HPDE6-E6E7 (cell line): ENCODE measurements around the gene CMKLR1.

Source experiments
- DNase-seq: peaks from one replicate; pipeline ENCODE4 v3.0.0; 2011; ENCODE audit warnings: missing footprints; ENCODE audit errors: extremely low spot score

Gene CMKLR1

DNA sequence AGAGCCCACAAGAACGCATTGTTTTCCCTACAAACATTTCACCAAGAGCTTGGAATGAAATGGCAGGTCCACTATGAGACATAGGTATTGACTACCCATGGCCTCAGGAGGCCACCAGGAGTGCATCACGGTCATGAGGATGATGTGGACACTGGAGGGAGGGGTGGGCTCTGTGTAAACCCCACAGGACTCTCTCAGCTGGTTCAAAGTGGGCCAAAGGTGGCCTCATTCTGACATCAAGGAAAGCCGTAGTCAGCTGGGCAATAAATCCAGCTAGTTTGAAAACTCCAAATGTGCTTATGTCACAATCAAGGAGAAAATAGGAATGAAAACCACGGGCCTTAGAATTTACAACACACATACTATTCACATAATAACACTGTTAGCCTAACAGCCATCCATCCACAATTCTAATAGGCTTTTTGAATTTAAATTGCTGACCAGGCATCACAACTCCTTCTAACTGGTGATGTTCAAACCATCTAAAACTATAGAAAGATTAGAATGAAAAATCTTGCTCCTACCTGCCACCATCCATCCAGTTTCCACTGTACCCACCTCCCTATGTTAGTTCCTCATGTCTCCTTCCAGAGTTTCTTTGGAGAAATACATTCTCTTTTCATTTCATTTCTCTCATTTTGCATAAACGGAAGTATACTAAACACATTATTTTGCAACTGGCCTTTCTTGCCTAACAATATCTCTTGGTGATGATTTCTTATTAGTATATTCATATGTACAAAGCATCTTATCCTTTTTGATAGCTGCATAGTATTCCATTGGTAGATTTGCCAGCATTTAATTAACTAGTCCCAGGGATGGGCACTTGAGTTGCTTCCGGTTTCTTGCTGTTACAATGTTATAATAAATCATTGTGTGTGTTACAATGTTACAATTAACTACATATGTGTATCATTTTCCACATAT, 21.5 kb downstream of the CMKLR1 start:
- no peak for DNase-seq

DNA sequence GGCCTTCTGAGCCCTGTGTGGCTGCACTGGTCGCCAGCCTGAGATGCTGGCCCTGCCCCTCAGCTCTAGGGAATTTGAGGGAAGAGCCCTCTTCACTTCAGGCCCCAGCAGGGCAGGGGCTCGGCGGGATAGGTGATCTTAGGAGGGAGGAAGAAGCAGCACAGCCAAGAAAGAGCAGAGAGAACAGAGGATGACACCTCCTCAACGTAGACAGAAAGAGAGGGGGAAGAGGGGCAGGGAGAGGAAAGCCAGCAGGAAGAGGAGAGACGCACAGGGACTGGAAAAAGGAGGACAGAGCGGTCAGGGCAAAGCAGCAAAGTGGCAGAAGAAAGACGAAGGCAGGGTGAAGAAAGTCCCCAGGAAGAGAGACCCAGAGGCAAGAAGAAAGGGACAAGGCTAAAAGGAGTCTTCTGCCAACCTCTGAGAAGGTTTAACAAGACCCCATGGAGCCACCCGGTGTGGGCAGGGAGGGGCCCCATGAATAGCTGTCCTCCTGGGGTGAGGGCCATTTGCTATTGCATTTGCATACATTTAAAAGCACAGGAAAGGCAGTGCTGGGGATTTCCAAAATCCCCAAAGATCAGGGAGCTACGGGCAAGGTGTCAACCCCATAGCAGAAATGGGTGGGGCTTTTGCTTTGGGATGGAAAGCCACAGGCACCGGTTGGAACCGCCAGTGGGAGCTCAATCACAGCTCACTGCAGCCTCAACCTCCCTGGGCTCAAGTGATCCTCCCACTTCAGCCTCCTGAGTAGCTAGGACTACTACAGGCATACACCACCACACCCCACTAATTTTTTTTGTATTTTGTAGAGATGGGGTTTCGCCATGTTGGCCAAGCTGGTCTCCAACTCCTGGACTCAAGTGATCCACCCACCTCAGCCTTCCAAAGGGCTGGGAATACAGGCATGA, 22.7 kb downstream of the CMKLR1 start:
- DNase-seq: no peak

DNA sequence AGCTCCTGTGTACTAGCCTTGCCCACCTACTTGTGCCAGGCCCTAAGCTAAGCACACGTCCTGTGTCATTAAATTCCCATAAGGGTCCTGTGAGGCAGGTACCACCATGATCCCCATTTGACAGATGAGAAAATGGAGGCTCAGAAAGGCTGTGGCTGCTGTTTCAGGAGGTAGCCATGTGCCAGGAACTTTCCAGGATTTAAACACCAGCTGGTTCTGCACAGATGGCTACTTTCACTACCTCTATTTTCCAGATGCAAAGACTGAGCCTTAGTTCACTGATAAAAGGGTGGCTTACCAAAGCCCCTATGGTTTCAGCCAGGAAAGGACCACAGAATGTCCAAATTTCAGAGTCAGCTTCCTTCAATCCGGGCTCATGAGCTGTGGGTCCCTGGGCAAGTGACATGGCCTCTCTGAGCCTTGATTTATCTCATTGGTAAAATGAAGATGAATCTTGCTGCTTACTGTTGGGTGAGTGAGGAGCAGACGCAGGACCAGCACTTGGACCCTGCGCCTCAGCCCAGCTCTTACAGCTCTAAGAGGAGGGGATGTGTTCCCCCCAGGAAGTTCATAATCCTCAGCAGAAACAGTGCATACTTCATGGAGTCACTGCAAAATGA, 23.5 kb downstream of the CMKLR1 start:
- DNase-seq: no peak

DNA sequence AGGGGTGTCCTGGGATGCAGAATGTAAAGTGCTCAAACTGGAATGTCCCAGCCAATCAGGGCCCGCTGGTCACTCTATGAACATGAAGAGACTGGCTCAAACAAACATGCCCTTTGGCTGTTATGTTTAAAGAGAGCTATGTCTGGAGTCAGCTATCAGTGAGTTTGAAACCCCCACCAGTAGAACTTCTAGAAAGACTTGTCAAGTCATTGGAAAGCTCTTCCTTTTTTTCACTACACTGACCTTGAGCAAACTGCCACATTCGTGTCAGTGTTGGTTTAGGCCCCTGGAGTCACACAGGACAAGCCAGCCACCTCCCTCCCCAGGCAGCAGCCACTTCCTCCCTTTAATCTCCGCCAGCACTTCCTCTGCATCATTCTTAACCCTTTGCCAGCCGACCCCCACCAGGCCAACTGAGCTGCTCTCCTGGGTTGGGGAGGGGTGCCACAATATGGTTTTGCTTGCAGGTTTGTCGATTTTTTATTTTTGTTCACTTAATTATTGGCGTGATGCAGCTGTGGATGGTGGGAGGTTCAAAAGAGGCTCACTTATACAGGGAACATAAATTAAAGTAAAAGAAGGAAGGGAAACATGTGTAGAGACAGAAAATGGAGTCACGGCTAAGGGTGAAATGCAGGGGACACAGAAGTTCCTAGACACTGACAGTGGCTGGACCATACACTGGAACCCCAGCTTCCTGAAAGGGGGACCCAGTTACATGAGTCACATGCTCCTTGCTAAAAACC, 25.3 kb downstream of the CMKLR1 start:
- no peak for DNase-seq

DNA sequence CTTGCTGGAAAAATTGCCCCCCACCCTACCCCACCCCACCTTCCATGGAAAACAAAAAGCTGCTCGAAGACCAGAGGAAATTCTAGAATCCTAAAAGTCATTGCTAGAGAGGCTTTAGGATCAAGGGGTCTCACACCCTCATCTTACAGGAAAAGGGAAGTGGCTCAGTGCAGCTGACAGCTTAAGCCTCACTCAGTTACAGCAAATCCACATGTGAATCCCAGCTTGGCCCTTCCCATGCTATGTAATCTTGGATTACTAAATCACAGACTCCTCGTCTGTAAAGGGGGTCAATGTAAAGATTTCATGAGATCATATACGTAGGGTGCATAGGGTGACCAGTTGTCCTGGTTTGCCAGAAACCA, 25.9 kb downstream of the CMKLR1 start:
- no peak for DNase-seq

DNA sequence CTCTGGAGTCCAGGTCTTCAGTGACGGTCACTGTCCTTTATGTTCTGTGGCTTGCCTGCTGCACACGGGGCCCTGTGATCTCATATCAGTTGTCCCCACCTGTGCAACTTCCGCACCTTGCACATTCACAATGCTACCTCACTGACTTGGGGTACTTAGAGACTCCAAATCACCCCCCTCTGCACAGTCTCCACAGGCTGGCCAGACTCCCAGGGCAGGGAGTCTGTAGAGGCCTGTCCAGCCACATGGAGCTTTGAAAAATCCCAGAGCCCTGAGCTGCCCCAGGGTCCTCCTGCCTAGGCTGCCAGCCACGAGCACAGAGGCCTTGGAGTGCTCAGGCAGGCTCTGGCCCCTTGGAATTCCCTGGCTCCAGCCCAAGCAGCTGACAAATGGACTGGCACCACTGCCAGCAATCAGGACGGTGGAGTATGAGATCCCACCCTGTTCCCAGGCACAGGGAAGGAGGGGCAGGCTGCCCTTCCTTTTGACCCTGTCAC, 26.4 kb downstream of the CMKLR1 start:
- no peak for DNase-seq

DNA sequence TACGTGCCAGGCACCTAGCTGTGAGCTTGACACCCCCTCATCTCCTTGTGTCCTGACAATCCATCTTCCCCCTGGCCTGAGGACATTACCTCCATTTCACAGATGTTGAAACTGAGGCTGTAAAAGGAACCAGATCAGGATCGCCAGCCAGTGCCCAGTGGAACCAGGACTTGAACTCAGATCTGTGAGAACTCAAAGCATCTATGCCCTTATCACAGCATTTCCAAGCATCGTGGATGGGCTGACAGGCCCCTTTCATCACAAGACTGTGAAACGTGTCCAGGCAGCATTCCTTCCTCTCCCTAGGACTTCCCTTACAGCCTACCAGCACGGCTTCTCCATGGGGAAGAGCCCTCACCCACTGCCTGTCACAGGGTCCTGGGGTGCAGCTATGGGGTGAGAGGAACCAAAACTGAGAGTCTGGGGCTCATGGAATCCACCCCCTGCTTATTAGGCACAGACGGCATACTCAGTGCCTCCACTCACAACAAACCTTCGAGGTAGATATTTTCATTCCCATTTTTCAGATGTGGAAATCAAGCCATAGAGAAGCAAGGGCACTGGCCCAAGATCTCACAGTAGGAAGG, 26.9 kb downstream of the CMKLR1 start:
- DNase-seq: no peak

DNA sequence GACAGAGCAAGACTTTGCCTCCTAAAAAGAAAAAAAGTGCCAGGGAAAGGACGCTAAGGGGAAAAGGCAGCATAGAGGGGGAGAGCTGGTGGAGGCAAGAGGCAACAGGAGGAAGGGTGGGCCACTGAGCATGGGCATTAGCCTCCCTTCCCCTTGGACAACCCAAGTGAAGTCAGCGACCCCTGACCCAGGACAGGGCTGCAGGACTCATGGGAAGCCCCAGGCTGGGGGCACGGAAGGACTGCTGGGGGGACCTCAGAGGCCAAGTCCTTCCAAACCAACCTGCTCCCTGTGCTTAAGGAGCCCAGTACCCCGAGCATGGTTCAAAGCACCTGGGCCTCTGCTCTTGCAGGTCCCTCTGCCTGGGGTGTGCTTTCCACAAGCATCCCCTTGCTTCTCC, 27.5 kb downstream of the CMKLR1 start:
- DNase-seq: no peak

DNA sequence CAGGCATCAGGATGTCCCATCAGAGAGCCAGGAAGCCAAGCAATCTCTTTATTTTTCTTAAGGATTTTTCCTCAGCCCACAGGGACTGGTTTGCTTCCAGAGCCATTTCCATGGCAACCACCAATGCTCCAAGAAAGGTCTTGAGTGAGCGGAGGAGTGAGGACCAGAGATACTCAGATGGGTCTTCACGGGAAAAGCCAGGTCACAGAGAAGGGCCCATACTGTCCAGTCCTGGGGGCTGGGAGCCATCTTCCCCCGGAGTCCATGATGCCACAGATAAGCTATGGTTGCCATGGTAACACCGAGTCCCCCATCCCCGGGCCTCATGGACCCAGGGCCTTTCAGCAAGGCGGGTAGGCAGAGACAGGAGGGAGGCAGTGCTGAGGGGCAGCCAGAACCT, 28.6 kb downstream of the CMKLR1 start:
- DNase-seq: no peak

DNA sequence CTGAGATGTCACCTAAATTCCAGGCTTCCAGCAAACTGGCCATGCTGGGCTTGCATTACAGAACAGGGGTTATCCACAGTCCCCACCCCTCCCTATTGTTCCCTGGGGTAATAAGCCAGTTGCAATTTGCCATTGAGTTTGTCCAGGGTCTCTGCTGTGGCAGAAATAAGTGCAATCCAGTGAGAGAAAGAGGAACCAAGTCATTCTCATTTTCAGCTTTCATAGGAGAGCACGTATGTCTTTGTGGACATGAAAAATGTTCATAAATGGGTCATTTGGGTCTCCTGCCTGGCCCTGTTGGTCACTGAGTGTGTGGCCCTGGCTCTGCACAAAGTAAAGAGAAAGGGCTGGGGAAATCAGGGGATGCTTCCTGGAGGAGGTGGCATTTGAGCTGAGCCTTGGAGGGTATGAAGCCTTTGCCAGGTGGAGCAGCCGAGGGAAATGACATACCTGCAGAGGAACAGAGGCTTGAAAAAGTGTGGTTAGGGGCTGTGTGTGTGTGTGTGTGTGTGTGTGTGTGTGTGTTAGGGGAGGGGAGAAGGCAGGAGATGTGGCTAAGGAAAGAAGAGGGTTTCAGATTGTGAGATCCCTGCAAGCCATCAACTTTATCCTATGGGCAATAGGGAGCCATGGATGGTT, 29.3 kb downstream of the CMKLR1 start:
- DNase-seq: no peak

DNA sequence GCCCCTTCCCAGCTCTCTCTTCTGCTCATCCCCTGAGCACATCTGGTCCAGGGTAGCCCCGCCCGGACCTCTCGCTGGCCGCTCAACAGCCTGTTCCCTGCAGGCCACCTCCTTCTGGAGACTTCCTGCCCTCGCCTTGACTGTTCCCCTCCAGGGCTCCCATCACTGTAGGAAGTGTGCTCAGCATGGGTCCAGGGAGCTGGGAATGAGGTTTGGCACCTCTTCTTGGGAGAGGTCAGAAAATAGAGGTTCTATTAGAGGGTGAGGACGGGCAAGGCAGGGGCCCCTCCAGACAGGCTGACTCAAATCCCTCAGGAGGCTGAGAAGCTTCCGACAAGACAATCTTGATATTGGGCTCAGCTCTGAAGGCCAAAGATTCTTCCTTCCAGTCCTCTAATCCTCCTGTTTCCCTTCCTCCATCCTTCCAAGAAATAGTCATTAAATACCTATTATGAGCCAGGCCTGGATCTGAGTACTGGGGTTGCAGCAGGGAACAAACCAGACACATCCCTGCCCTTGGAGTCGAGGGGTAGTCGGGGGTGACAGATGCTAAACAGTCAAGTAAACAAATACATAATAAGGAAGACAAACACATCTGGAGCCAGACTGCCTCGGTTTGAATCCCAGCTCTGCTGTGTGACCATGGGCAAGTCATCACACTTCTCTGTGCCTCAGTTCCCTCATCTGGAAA, 30.6 kb downstream of the CMKLR1 start:
- DNase-seq: no peak

DNA sequence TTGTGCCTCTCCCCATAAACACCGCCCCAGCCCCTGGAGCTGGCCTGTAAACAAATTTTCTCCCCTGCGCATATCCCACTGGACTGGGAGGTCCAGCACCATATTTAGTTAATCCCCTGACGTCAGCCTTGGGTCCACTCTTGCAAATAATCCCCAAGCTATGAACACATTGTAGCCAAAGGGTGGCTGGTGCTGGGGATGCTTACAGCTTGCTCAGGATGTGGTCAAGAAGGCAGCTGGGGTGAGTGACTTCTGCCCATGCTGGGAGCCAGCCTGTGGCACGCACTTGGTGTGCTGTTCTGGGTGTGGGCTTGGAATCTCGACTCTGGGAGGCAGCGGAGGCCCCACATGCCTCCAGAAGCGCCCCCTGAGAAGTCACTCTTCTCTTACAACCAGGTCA, 32.1 kb downstream of the CMKLR1 start:
- DNase-seq: no peak

DNA sequence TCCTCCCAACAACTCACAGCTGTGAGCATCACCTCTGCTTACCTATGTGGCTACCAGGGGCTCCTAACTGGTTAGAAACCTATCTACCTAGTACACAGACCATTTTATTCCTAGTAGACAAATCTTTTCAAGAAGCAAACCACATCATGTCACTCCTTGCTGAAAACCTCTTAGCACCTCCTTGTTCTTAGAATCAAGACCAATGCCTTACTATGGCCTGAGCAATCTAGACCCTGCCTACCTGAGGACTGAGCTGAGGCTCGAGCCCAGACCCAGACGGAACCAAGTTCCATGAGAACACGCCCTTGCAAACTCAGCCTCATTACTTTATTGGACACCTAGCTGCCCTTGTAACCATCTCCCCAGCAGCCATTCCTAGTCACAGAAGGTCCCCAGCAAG, 32.6 kb downstream of the CMKLR1 start:
- DNase-seq: no peak

DNA sequence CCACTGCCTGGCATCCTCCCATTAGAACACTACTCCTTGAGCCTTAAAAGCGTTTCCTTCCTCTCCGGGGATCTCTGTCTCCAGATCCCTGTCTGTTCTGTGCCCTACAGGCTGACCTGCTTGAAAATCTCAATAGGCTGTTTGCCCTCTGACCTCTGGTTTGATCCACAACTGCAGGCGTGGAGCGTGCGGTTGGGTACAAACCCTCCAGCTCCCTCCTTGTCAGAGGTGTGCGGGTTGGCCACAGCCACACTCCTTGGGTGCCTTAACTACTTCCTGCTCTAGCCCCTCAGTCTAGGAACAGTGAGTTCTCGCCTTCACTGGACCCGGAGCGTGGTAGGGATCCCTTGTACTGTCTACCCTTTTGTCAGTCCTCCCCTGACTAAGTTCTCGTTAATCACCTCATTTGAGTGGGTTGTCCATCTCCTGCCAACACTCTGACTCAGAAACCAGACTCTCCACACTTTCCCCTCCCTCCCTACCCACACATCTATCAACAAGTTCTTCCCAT, 33.1 kb downstream of the CMKLR1 start:
- no peak for DNase-seq

DNA sequence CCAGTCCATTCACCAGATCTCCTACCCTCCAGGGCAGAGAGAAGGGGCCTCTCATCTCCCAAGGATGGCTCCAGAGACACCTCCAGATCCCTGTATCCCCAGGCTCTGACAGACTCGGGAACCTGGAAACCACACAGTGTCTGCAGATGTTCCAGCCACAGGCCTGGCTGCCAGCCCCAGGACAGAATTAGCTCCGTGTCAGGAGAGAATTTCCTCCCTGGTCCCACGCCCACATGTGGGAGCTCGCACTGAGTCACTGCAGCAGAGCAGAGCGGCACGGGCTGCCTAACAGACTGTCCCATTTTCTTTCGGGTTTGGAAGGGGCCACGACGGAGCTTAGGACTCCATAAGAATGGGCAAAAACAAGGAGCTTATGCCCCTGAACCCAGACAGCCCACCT, 33.6 kb downstream of the CMKLR1 start:
- peak; percentile 7 for DNase-seq

DNA sequence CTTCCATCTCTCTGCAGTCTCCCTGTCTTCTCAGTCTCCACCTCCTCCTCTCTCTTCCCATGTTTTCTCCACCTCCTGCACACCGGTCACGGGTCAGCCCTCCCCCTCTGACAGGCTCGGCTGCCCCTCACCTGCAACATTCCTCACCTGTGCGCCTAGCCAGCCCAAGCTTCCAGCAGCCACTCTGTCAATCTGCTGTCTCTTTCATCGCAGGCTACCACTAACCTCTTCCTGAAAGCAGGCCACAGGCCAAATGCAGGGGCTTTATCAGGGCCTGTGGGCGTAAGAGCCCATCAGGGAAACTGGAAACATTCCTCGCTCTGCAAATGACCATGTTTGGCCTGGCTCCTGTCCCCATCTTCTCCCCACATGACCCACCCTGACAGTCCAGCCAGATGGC, 34.5 kb downstream of the CMKLR1 start:
- no peak for DNase-seq

DNA sequence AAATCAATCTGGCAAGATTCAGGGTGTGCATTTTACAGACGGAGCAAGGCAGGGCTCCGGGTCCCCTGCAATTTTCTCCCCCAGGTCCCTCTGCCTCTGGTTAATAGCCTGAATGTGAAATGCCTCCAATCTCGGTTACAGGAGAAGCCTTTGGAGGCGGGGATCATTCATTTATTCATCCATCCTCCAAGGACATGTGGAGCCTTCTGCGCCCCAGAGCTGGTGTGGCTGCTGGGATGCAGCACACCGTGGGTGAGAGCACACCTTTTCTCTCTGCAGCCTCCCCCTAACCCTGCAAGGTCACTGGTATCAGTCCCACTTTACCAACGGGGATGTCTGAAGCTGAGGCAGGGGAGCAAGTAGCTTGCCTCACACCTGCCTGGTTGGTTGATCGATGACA, 35.4 kb downstream of the CMKLR1 start:
- DNase-seq: no peak

DNA sequence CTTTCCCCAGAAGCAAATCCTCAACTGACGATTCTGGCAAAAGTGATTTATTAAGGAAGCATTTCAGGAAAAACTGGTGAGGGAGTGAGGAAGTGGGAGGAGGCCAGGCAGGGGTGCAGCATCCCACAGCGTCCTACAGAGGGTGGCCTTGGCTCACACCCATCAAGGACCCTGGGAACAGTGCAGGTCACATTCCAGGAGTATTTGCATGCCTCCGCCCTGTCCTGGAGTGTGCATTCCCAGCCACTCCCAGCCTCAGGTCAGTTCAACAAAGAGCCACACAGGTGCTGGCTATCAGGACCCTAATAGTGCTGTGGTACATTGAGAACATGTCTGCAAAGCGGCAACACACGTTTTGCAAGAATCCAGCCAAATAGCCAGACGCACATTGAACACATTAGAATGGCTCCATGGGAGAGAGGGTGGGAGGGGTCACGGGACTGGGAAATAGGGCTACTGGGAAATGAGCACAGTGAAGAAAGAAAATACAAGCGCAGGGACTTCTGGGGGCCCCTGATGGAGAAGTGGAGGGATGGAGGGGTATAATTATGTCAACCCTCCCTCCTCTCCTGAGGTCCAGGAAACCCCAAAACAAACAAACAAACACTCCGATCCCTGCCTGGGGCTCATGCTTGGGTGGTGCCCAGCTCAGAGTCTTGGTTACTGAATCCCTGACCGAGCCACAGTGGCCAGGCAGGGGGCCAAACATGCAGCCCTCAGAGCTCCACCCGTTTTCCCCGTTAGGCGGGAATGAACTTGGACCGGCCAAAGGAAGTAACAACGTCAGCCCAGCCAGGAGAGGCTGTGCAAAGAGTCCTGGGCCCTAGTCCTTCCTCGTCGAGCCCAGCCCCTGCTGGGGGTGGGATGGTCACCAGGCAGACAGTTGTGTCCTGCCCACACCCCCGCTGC, 36.5 kb downstream of the CMKLR1 start:
- DNase-seq: no peak

DNA sequence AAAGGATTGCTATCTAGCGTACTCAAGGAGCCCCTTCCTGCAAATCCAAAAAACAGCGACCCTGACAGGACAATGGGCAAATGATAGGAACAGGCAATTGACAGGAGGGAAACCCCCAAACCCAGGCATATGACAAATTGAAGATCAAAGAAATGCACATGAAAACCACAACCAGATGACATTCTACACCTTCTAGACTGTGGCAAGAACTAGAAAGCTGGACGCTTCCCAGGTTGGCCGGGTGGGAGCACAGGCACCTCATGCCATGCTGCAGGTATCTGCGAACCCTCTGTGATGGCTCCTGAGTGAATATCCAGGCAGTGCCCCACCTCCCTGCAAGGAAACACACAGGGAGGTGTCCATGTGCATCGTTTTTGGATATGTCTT, 37.1 kb downstream of the CMKLR1 start:
- no peak for DNase-seq
